Activated B cell treated with CpG ODN at 0.5 μM for 24 hours (primary cell): ENCODE measurements around the gene SOX5. TPM values are rescaled to one million over a fixed set of nuclear protein-coding genes. Genes with fewer than 3 reads are reported as not detected.

Source experiments
- ATAC-seq: fragments of 200-7000 bp; cut with Tn5 transposase; one replicate; pipeline ENCODE4 v1.10.0; 2021; ENCODE audit warnings: low read depth, mild to moderate bottlenecking, moderate library complexity
- CTCF ChIA-PET: fragments of 350-600 bp; sonication (Branson Sonifier 250); formaldehyde crosslinking; loops from one replicate; lab custom pipeline; 2021; ENCODE audit warnings: antibody characterized with exemption; lab: Charles Lee
- POLR2A ChIA-PET: fragments of 350-600 bp; sonication (Branson Sonifier 250); formaldehyde crosslinking; loops from one replicate; lab custom pipeline; 2021; ENCODE audit warnings: antibody characterized with exemption; lab: Charles Lee
- DNase-seq: peaks from one replicate; pipeline ENCODE4 v3.0.0; 2022
- H3K27ac Mint-ChIP-seq: one replicate; pipeline ENCODE4 v1.8.0; 2020; ENCODE audit warnings: mixed read lengths
- H3K27me3 Mint-ChIP-seq: one replicate; pipeline ENCODE4 v1.8.0; 2021; ENCODE audit warnings: mixed read lengths
- H3K36me3 Mint-ChIP-seq: one replicate; pipeline ENCODE4 v1.8.0; 2021; ENCODE audit warnings: low read depth, mixed read lengths
- H3K4me1 Mint-ChIP-seq: one replicate; pipeline ENCODE4 v1.8.0; 2021; ENCODE audit warnings: mixed read lengths
- H3K4me3 Mint-ChIP-seq: one replicate; pipeline ENCODE4 v1.8.0; 2020; ENCODE audit warnings: mild to moderate bottlenecking, mixed read lengths
- H3K9me3 Mint-ChIP-seq: one replicate; pipeline ENCODE4 v1.8.0; 2020; ENCODE audit warnings: mixed read lengths
- intact Hi-C: fragments of 100-400 bp; cut with micrococcal nuclease; formaldehyde crosslinking; loops from one replicate; pipeline ENCODE4 v1.15.1; 2024
- total RNA-seq: library from RNA; stranded (reverse); gene quantifications from 2 replicates; pipeline ENCODE4 v1.2.3, GENCODE V29; 2022
- TF ChIP-seq, protein P1 (sequence below): fragments of 200-600 bp; IDR thresholded peaks from one replicate; pipeline ENCODE4 v1.8.0; 2022; ENCODE audit warnings: antibody characterized with exemption, mild to moderate bottlenecking

Gene SOX5
- total RNA-seq, 1 donor from 2014 or later = 85.5 TPM

DNA sequence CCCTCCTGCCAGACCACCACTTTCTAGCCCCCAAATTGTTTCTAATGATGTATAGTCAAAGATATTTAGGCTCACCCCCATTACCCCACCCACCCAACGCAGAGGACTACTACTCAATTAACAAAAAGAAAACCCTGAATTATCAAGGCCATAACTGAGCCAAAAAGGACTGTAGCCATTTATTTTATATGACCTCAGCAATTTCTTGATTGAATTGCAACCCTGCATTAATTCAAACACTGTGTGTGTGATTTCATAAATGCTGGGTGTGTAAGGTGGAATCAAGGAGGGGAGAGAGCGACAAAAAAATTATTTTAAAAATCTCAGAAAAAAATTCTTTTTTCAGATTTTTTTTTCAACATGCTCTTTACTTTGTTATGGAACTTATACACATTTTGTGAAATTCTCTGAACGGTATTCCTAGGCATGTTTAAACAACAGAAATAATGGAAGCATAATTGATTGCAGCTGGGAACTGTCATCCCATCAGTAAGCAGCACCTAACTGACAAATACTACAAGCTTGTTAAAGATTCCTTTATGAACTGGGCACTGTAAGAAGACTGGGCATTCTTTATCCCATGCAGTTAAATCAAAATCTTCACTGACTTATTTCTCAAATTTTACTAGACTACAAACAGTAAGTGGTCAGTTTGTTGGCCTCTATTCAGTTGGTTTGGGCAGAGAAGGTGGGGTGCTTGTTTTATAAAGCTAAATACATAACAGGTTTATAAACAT lies 179.1 kb downstream of the SOX5 start:
- ChIA-PET POLR2A (no interaction called here), CTCF (no interaction called here)
- TF ChIP-seq, protein P1, sequence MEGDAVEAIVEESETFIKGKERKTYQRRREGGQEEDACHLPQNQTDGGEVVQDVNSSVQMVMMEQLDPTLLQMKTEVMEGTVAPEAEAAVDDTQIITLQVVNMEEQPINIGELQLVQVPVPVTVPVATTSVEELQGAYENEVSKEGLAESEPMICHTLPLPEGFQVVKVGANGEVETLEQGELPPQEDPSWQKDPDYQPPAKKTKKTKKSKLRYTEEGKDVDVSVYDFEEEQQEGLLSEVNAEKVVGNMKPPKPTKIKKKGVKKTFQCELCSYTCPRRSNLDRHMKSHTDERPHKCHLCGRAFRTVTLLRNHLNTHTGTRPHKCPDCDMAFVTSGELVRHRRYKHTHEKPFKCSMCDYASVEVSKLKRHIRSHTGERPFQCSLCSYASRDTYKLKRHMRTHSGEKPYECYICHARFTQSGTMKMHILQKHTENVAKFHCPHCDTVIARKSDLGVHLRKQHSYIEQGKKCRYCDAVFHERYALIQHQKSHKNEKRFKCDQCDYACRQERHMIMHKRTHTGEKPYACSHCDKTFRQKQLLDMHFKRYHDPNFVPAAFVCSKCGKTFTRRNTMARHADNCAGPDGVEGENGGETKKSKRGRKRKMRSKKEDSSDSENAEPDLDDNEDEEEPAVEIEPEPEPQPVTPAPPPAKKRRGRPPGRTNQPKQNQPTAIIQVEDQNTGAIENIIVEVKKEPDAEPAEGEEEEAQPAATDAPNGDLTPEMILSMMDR = no peak
- Mint-ChIP-seq H3K27ac (no peak overlapping the region), H3K36me3 (no peaks in the 10 kb centered on the region), H3K4me3 (no peak overlapping the region), H3K27me3 (no peaks in the 10 kb centered on the region), H3K9me3 (no peaks in the 10 kb centered on the region), H3K4me1 (no peaks in the 10 kb centered on the region)
- DNase-seq (no peak), ATAC-seq (no peak)
- intact Hi-C loops = no loop called here

DNA sequence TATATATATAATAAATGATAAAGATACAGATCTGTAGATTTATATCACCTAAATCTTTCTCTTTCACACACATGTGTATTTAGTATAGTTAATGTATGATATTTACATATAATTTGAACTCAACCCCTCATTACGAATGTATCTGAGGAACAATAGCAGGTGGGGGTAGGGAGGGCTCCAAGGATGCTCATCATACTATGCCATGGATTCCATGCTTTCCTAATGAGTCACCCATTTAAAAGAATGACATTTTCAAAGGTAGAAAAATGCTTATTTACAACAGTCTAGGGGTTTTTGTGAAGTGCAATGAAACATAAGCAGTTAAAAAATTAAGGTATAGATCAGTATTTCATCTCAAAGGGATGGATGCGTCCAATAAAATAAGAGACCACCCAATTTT lies 181.6 kb downstream of the SOX5 start:
- no peaks in the 10 kb centered on the region for H3K36me3 Mint-ChIP-seq
- H3K4me3 Mint-ChIP-seq = no peak overlapping the region
- DNase-seq = no peak
- intact Hi-C loops = no loop called here
- H3K27ac Mint-ChIP-seq = no peak overlapping the region
- CTCF ChIA-PET = no interaction called here
- no peaks in the 10 kb centered on the region for H3K27me3 Mint-ChIP-seq
- H3K4me1 Mint-ChIP-seq = no peaks in the 10 kb centered on the region
- no peaks in the 10 kb centered on the region for H3K9me3 Mint-ChIP-seq
- TF ChIP-seq, protein P1 = no peak
- ATAC-seq = no peak
- POLR2A ChIA-PET = no interaction called here

DNA sequence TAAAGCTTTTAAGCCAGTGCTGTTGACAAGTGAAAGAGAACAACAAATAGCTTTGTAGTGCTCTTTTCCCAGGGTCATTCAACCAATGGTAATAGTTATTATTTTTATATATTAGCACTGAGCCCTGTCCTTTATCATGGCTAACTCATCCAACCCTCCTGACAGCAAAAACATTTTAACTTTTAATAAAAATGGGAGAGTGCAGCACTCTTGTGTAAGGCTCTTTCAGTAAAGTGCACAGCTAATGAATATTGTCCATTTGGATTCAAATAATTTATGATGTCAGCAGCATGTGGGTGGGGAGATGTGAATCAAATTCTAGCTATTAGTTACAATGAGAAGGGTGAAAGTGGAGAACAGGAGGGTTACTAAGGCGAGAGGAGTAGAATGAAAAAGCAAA lies 185.7 kb downstream of the SOX5 start:
- DNase-seq (no peak), ATAC-seq (no peak)
- ChIA-PET POLR2A (no interaction called here), CTCF (no interaction called here)
- no peaks in the 10 kb centered on the region for H3K9me3 Mint-ChIP-seq
- no peak overlapping the region for H3K27ac Mint-ChIP-seq
- no peaks in the 10 kb centered on the region for H3K4me1 Mint-ChIP-seq
- TF ChIP-seq, protein P1 = no peak
- no peaks in the 10 kb centered on the region for H3K27me3 Mint-ChIP-seq
- no peaks in the 10 kb centered on the region for H3K36me3 Mint-ChIP-seq
- H3K4me3 Mint-ChIP-seq = no peak overlapping the region
- intact Hi-C loops = no loop called here

DNA sequence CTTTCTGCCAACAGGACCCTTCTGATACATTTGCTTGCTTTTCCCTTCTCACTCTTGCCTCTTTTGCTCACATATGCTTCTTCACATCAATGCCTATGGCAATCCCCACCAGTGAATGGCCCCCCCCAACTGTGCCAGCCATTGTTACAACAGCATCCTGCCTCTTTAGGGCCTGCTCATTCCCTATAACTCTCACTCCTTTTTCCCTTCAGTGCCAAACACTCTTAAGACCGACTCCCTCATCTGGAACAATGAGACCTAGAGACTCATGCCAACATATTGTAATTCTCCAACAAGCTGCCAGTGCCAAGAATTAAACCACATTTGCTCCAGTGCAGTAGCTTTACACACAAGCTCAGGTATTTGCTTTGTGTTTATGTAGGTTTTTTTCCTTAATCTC lies 189.0 kb downstream of the SOX5 start:
- Mint-ChIP-seq H3K4me1 (no peaks in the 10 kb centered on the region), H3K27me3 (no peaks in the 10 kb centered on the region), H3K9me3 (no peaks in the 10 kb centered on the region), H3K36me3 (no peaks in the 10 kb centered on the region), H3K27ac (no peak overlapping the region), H3K4me3 (no peak overlapping the region)
- CTCF ChIA-PET = interaction anchor here (0.7 kb wide), 1 partner anchor 12 kb away, joined by 3 read pairs; no protein-coding TSS in a partner anchor
- no peak for DNase-seq
- POLR2A ChIA-PET = no interaction called here
- intact Hi-C loops = no loop called here
- TF ChIP-seq, protein P1 = no peak
- no peak for ATAC-seq

DNA sequence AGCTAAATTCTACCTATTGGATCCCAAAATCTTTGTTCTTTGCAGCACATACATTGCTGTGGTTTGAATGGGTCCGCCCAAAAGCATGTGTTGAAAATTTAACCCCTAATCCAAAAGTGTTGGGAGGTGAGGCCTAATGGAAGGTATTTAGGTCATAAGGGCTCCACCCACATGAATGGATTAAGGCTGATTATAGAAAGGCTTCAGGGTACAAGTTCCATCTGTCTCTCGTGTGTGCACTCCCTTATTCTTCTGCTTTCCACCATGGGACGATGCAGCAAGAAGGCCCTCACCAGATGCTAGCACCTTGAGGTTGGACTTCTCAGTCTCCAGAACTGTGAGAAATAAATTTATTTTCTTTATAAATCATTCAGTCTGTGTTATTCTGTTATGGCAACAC lies 190.9 kb downstream of the SOX5 start:
- TF ChIP-seq, protein P1 = no peak
- intact Hi-C loops = no loop called here

More for the DNA sequence above, 190.9 kb downstream of the SOX5 start:
- DNase-seq (no peak), ATAC-seq (no peak)
- ChIA-PET POLR2A (no interaction called here), CTCF (no interaction called here)
- no peaks in the 10 kb centered on the region for H3K27me3 Mint-ChIP-seq
- H3K9me3 Mint-ChIP-seq = no peaks in the 10 kb centered on the region
- H3K4me3 Mint-ChIP-seq = no peak overlapping the region
- no peaks in the 10 kb centered on the region for H3K36me3 Mint-ChIP-seq
- H3K4me1 Mint-ChIP-seq = no peaks in the 10 kb centered on the region
- H3K27ac Mint-ChIP-seq = no peak overlapping the region
